LNCAP (cell line): ENCODE data around the gene FGF3.

Experiments
- TF ChIP-seq, protein P1 (sequence below): fragments of 450-650 bp; IDR thresholded peaks from 2 replicates; pipeline ENCODE4 v1.5.1; 2017; ENCODE audit warnings: mild to moderate bottlenecking

FGF3 gene

DNA sequence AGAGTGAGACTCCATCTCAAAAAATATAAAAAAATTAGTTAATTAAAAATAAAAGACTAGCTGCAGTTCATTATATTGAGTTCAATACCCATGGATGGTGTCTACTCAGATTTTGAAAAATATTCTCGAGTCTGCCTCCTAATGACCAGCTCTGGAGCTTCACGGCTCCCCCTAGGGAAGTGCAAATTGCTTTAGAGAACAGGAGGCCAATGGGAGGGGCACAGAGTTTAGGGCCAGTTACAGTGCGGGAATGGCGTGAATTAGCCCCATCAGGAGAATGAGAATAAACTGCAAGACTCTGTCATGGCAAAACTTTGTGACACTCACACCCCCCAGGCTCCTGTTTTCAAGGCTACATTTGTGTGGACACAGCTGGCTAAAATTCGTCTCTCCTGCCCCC lies 48.7 kb downstream of the FGF3 start:
- TF ChIP-seq, protein P1, sequence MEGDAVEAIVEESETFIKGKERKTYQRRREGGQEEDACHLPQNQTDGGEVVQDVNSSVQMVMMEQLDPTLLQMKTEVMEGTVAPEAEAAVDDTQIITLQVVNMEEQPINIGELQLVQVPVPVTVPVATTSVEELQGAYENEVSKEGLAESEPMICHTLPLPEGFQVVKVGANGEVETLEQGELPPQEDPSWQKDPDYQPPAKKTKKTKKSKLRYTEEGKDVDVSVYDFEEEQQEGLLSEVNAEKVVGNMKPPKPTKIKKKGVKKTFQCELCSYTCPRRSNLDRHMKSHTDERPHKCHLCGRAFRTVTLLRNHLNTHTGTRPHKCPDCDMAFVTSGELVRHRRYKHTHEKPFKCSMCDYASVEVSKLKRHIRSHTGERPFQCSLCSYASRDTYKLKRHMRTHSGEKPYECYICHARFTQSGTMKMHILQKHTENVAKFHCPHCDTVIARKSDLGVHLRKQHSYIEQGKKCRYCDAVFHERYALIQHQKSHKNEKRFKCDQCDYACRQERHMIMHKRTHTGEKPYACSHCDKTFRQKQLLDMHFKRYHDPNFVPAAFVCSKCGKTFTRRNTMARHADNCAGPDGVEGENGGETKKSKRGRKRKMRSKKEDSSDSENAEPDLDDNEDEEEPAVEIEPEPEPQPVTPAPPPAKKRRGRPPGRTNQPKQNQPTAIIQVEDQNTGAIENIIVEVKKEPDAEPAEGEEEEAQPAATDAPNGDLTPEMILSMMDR, result no peak

- TF ChIP-seq, protein P1, result no peak
These were observed 53.7 kb downstream of the FGF3 start for GRCh38 chr11:69765498-69765995.

GRCh38 chr11:69760319-69760718 lies 58.9 kb downstream of the FGF3 start:
- TF ChIP-seq, protein P1, result no peak
